HG03457 (cell line): ENCODE data around the gene RXFP4.
"Not testable (repeated sequence)": the region's sequence is repeated elsewhere in the genome, so short reads cannot be mapped to it uniquely, and the experiment has no call there.

Source experiments
- ATAC-seq: cut with Tn5 transposase; IDR thresholded peaks from one replicate; pipeline ENCODE4 v1.9.1; 2021; ENCODE audit warnings: moderate number of reproducible peaks; ENCODE audit not compliant: unreplicated experiment

The RXFP4 gene

DNA sequence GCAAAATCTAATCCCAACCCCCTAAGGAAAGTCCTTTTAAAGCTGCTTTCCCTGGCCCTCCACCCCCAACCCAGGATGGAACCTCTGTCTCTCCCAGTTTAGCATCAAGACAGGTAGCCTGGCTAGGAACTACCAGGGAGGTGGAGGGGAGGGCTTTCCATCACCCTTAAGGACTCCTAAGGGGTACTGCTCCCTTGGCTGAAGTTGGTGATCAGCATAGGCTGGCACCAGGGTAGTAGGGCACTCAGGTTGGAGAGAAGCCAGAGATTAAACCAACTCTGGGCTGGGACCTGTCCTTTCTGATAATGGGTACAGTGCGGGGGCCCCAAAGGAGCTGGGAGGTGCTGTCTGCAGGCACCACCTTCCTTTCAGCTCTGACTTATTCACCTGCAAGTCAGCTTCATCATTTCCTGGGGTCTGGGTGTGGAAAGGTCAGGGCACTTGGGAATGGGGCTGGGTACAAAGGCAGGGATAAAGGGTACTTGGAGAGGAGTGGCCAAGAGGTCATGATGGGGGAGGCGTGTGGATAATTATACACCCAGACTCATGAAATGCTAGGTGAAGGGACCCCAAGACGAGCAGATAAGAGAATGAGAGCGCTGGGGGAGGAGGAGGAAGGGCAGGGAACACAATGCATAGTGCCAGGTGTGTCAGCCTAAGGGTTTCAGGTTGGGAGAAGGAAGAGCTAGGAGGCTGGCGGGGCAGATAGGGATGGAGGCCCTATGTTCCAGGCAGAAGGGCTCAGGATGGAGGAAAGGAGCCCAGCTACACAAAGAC lies 35.7 kb downstream of the RXFP4 start:
- no peak for ATAC-seq

DNA sequence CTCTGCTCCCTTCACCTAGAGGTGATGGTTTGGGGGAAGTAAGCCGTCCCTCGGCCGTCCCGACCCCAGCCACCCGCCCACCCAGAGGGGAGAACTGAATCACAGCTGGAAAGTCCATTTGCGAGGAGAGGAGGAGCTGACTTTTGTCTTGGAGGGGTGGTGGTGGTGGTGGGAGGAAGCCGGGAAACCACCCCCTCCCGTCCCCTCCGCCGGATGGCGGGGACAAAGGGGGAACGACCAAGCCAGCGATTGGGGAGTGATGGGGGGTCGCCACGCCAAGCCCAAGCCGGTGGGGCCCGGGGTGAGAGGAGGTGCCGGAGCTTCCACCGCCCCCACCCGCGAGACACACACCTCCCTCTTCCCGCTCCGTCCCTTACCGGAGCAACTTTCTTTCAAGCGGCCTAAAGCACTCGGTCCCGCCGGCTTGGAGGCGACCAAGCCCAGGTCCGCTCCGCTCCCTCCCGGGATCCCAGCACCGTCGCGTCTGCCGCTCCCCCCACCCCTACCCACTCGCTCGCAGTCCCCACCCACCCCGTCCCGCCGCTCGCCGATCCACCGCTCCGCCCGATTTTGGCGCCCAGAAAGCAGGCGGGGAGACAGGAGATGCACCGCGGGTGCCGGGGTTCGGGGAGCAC lies 36.4 kb downstream of the RXFP4 start:
- no peak for ATAC-seq

DNA sequence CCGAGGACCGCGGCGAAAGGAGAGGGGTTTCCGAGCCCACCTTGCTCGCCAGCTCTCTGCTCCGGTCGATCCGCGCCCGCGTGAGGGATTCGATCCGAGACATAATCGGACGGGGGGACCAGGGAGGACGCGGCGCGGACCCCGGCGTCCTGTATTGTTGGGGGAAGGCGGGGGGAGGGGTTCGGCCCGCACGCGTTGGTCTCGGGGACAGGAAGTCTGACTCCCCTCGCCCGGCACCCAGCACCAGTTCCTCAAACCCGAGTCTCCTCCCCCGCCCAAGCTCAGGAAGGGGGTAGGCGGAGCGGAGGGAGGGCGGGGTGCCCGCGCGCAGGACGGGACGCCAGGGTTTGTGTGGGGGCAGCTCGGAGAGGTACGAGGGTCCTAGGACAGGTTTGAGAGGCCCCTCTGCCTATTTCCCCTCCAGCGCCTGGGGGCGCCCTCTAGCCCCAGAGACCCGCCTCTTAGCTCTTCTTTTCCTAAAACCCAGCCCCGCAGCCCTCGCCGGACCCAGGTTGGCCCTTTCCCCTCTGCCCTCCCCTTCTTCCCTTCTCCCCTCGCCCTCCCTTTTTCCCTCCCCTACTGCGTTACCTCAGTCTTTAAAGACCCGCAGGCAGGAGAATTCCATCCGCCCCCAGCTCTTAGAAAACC lies 37.0 kb downstream of the RXFP4 start, which contains the start of gene ARHGEF2:
TSS of gene ARHGEF2 (minus strand) at position 223 of the 648 bp plus-strand sequence. CDS start at position 103, 120 bp downstream.
- no peak for ATAC-seq

DNA sequence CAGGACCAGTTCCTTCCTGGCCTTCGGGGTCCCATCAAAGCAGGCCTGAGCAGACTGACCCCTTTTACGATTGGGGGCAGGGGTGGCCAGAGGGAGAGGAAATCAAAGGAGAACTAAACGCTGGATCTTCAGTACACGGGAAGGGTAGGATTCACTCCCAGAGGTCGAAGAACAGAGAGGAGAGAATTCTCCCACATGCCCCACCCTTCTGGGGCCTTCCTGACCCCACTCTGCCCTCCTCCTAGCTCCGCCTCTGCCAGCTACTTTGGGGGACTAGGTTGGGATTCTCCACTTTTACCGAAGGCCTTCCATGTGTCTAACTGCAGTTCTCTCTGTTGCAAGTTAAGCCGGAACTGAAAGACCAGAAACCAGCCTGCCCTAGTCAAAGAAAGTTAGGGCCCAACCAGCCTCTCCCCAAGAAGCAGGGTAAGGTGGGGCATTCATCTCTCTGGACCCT lies 37.6 kb downstream of the RXFP4 start:
- ATAC-seq = no peak

DNA sequence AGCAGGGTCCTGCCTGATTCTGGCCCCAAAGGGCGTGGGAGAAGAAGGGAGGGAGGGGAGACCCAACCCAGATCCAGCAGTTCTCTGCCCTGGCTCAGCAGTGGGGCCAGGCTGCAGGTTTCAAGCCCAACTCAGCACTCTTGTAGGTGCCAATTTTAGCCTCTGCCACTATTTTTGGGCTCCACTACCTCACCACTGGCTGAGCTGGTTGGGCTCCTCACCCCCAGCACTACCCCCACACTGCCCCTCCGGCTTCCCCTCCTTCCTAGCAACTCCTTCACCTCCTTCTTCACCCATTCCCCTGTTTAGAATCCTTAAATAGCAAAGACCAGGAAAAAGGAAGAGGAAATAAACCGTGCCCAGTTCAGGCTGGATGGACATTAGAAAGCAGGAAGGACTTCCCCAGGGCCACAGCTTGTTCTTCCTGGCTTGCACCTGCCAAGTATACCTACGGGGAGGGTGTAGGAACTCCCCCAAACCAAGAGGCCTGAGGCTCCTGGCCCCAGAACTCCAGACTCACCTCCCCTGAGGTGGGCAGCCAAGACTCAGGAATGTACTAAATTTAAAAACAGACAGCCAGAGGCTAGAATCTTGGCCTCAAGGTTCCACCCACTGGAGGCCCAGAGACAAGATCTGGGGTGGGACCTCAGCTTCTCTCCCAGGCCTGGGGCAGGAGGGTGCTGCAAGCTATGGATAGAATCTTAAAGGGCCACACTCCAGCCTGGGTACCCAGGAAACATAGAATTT lies 38.3 kb downstream of the RXFP4 start:
- ATAC-seq = no peak

DNA sequence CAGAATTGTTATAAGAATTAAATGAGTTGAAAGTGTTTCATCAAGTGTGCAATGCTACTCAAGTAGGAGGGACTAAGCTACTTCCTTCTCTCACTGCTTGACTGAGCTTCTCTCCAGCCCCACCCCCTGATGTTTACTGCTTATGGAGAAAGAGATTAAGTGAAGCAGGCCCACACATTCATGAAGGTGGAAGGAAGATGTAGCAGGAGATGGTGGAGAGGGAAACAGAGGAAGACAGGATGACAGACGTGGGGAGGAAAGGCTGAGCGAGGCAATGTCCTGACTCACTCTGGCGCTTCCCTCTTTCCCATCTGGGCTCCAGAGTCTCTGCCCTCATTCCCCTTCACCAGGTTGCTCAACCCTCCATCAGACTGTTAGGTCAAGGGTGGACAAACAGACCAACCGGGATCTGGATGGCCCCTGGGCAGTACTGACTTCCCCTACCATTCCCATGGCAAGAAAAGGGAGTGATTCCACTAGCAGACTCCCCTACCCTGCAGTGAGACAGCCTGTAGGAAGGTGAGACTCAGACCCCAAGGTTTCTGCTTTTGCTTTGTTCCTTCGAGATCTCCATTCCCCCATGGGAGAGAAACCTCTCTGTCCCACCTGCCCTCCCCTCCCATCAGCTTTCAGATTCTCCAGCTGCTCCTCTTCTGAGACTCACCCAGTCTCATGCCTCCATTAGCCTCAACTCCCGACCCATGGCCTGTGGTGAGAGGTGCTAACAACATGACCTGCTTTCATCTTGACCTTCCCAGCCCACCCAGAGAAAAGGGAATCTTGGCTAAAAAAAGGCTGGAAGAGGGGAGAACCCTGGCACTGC lies 40.0 kb downstream of the RXFP4 start:
- no peak for ATAC-seq

DNA sequence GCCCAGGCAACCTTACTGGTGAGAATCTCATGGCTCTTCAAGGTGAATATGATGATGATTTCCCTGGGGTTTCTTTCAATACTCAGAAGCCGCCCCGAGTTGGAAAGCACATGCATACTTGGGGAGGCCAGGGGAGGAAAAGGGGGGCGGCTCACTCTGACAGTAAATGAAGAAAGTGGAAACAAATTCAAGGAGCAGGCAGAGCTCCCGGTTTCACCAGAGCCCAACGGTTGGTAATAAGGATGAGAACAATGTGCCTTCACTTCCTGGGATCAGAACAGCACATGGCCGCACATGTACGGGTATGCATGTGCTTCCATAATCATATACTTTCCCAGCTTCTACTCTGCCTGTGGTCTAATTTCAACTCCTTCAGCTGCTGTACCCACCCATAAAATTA lies 40.7 kb downstream of the RXFP4 start:
- no peak for ATAC-seq

DNA sequence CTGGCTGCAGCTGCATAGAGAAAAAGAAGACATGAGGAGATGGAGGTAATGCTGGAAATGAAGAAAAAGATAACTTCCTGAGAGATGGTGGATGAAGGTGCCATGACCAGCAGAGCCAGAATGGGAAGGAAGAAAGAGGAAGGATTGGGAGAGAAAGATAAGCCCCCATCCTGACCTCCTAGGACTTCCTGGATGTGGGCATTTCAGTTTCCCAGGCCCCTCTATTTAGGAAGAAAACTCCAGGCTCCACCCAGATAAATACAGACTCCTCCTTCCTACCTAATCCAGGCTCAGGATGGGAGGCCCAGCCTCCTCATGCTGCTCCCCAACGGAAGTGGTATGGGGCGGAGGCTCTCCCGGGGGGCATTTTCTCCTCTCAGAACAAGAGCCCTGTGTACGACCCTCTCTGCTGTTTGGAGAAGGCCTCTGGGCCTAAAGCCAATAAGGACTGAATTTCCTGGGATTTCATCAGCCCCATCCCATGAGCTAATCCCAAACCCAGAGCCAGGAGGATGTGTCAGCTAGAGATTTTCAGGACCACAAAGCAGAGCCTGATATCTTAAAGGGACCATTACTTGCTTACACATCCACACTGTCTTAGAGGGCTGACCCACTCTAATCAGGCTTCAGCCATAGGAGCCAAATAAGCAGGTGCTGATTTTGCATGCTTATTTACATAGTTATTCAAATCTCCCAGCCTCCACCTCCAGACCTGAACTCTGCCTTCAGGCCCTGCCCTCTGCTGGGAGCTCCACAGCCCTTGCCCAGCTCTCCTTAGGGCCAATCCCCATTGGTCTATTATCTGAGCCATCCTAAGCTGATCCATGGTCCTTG lies 42.0 kb downstream of the RXFP4 start:
- ATAC-seq = no peak

DNA sequence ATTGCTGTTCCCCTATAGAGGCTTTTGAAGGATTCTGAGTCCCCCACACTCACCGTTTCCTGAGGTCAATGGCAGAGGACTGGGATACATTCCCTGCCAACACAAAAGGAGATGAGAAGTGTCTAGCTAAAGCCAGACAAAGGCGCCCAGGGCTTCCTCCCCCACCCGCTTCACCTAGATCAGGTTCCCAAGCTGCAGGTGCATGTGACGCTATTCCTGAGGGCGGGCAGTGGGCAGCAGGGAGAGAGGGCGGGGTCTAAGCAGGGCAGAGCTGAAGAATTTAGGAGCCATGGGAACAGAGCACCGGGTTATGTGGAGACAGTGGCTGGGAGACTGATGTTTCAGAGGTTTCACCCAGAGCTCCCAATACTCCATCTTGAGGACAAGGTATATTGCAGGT lies 42.9 kb downstream of the RXFP4 start:
- no peak for ATAC-seq

DNA sequence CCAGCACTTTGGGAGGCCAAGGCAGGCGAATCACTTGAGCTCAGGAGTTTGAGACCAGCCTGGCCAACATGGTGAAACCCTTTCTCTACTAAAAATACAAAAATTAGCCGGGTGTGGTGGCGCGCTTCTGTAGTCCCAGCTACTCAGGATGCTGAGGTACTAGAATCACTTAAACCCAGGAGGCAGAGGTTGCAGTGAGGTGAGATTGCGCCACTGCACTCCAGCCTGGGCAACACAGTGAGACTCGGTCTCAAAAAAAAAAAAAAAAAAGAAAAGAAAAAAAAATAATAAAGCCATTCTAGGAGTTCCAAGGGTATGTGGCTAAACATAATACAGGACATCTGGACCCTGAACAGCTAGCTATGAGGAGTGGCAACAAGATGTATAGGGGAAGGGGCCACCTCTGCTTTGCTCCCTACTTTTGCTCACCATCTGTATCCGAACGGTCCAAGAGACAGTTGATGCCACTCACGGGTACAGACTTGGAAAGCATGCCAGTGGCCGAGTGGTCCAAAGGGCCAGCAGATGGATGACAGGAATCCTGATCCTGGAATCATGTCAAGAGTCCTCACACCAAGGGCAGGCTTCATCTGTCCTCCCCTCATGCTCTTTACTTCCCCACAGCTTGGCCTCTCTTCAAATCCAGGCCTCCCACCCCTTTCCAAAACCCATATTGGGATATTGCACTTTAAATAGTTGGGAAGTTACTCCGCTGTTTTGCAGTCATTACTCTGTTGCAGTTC lies 43.6 kb downstream of the RXFP4 start:
- not testable (repeated sequence) for ATAC-seq

DNA sequence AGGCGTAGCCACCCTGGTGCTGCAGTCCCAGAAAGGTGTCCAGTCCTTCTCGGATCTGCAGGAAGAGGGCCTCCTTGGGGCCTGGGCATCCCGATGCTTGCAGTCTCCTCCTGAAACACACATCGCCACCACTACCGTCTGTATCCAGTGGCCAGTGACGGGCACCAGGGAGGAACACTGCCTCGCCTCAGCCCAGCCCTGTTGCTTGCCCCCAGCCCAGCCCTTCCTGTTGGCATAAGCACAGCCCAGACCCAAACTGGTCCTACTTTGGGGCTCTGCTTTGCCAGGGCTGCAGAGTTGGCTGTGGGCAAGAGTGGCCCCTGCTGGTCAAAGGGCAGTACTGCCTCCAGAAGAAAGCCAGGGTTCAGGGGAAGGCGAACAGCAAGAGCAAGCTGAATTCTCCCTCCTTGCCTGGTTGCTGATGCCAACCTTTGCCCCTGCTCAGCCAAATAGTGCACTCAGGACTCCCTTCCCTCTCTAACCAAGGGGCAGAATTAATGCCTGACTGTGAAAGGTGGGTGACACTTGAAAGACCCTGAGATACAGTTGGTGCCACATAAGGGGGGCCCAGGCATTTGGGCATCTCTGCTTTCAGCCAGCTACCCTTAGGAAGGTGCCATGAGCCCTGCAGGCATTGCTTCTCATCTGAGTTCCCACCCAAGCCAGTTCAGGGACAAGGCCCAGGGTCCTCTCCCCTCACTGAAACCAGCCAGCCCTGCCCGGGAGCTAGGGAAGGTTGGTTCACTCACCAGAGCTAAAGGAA lies 48.0 kb downstream of the RXFP4 start:
- no peak for ATAC-seq

DNA sequence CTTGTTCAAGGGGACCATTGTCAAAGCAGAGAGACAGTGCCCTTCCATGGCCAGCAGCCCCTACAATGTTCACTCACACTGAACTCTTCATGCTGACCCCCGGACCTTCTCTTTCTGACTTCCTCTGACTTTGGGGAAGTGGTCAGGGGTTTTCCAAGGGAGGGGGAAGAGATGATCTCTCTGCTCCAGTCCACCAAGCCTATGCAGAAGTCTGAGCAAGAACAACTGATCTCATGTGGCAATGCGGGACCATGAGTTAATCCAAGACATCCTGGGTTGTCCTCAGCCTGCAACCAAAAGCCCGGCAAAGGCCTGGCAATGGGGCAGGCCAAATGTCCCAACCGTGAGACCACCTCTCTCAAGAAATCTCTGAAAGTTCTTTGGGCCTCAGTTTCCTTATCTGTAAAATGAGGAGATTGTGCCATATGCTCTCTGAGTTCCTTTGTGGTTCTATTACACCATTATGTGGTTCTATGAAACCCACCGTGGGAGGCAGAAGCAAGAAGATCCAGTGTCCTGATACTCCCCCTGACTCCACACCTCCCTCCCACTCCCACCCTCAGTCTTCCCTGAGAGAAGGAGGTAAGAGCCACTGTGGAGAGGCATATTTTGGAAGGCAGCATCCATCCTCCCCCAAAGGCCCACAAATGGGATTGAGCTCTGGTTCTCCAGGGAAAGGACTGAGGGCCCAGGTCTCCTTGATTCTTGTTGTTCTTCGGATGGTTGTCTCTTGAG lies 48.7 kb downstream of the RXFP4 start:
- ATAC-seq = no peak
